Activated T-cell treated with anti-CD3 and anti-CD28 coated beads, Interleukin-2, amount 50 U/mL, for 24 hours (primary cell): ENCODE data around the gene MOB3B.
A peak's percentile ranks its signal among the peaks of the same experiment; 100 is the strongest.

Source experiments
- DNase-seq: peaks from one replicate; pipeline ENCODE4 v3.0.0-alpha.2; 2020
- H3K27ac Mint-ChIP-seq: 2 replicates; pipeline ENCODE4 v1.8.0; 2020; ENCODE audit warnings: mild to moderate bottlenecking, mixed read lengths
- H3K27me3 Mint-ChIP-seq: 2 replicates; pipeline ENCODE4 v1.8.0; 2020; ENCODE audit warnings: mixed read lengths
- H3K36me3 Mint-ChIP-seq: 2 replicates; pipeline ENCODE4 v1.8.0; 2020; ENCODE audit warnings: low read depth, mixed read lengths
- H3K4me1 Mint-ChIP-seq: 2 replicates; pipeline ENCODE4 v1.8.0; 2020; ENCODE audit warnings: low read depth, mixed read lengths
- H3K4me3 Mint-ChIP-seq: 2 replicates; pipeline ENCODE4 v1.8.0; 2020; ENCODE audit warnings: mild to moderate bottlenecking, moderate library complexity, mixed read lengths
- H3K9me3 Mint-ChIP-seq: 2 replicates; pipeline ENCODE4 v1.8.0; 2020; ENCODE audit warnings: mixed read lengths

The MOB3B gene

DNA sequence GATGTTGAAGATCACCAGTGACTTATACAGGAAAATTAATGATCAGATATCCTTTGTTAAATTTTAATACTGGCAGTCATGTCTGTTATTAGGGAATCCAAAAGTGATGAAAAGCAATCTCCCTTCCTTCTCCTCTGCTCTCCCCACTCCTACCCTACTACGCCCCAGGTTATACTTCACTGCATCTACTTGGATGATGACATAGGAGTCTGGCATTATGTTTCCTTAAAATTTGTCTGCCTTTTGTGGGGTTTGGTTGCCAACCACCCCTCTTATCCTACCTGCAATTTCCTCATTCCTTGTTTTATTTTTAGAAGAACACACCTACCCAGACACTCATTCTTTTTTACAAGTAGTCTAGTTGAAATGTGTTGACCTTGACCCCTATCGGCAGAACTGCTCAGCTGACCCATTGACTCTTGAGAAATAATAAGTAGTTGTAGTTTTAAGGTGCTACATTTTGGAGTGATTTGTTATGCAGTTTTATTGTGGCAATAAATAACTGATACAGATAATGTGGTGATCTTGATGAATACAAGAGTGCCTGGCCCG, 5.1 kb upstream of the MOB3B start:
- H3K9me3 Mint-ChIP-seq, result no peaks in the 10 kb centered on the region
- H3K4me3 Mint-ChIP-seq, result no peak overlapping the region
- H3K36me3 Mint-ChIP-seq, result no peaks in the 10 kb centered on the region
- H3K27me3 Mint-ChIP-seq, result no peaks in the 10 kb centered on the region
- peaks cover 2% of the 10 kb centered on the region for H3K4me1 Mint-ChIP-seq
- H3K27ac Mint-ChIP-seq, result no peak overlapping the region
- no peak for DNase-seq

DNA sequence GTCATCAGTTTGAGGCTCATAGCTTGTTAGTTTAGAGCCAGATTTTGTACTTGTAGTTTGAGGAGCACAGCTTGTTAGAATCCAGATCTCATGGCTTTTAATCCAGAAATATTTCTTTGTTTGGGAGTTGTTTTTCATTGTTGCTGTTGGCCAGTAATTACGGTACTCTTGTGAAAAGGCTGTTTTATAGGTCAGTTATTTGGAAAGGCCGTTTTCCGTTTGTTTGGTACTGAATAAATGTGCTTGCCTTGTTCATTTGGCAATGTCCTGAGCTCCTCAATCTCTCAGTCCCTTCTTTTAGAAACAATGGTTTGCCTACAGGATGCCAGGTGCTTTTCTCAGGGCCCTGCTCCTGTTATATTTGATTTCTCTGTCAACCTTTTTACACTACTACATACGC, 4.5 kb upstream of the MOB3B start:
- no peak overlapping the region for H3K27ac Mint-ChIP-seq
- no peaks in the 10 kb centered on the region for H3K9me3 Mint-ChIP-seq
- H3K27me3 Mint-ChIP-seq, result no peaks in the 10 kb centered on the region
- no peak for DNase-seq
- peaks cover 3% of the 10 kb centered on the region for H3K4me1 Mint-ChIP-seq
- H3K36me3 Mint-ChIP-seq, result no peaks in the 10 kb centered on the region
- H3K4me3 Mint-ChIP-seq, result no peak overlapping the region

DNA sequence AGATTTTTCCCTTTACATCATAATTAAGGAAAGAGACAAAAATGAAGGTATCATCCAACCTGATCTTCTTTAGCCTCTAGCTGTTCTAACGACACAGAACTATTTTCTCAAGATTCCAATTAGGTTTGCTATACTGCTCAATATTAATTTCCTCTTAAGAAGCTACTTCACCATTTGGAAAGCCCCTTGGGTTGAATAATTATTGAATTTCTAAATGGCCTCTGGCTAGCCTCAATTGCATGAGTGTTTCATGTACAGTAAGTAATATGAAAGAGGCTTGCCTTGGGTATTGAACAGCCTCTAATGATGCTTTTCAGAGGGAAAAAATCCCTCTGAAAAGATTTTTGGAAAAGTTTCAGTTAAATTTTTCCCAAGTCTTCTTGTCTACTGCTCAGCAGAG, 3.7 kb upstream of the MOB3B start:
- no peaks in the 10 kb centered on the region for H3K36me3 Mint-ChIP-seq
- H3K27ac Mint-ChIP-seq, result no peak overlapping the region
- peaks cover 9% of the 10 kb centered on the region for H3K4me1 Mint-ChIP-seq
- H3K4me3 Mint-ChIP-seq, result no peak overlapping the region
- no peaks in the 10 kb centered on the region for H3K9me3 Mint-ChIP-seq
- DNase-seq, result no peak
- peaks cover under 1% of the 10 kb centered on the region for H3K27me3 Mint-ChIP-seq

DNA sequence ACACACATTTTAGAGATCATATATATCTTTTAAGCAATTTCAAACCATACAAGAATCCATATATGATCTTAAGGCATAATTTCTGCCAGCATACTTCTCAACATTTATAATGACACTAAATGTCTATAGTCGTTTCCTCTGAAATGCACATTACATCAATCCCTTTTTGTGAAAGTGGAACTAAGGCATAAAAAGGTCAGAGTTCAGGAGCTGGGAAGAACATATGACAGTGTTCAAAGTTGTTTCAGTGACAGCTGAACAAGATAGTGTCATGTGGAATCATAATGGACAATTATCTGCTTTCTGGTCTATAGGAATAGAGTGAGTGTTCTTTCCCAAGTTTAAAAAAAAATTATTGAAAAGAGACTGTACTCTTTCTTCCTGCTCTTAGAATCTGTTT, 2.4 kb upstream of the MOB3B start:
- DNase-seq, result no peak
- H3K4me3 Mint-ChIP-seq, result no peak overlapping the region
- H3K27me3 Mint-ChIP-seq, result peaks cover 13% of the 10 kb centered on the region
- no peaks in the 10 kb centered on the region for H3K36me3 Mint-ChIP-seq
- H3K27ac Mint-ChIP-seq, result no peak overlapping the region
- no peaks in the 10 kb centered on the region for H3K9me3 Mint-ChIP-seq
- H3K4me1 Mint-ChIP-seq, result peaks cover 16% of the 10 kb centered on the region

DNA sequence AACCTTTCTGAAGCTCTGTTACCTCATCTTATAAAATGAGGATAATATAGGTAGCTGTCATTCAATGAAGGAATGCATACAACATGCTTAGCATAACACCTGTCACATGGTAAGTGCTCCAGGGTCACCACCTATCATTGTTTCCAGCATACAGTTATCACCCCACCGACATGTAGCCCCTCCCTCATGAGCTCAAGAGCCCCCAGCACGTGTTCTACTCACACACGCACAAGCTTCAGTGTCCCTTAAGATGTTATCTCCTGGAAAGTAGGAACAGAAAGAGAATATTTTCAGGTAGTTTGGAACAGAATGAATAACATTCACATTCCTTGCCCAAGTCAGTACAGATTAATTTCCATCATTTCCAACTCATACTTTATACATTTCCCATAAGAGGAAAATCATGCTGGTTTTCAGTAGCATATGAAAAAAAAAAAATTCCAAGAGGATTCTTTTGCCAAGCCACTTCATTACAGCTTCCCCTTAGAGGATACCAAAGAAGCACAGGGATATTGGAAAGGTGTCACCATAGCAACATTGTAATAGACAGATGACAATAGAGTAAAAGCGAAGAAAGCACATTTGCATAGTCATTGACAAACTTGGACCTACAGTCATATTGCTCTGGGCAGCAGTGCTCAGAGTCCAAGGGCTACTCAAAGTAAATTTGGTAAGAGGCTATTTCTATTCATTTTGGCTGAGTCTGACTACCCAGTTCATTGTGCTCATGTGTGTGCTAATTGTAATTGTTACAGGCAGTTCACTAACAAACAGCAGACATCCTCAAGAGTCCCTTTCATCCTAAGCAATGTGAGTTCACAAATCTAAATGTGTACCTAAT, 1.5 kb upstream of the MOB3B start:
- H3K36me3 Mint-ChIP-seq, result no peaks in the 10 kb centered on the region
- H3K9me3 Mint-ChIP-seq, result no peaks in the 10 kb centered on the region
- peaks cover 20% of the 10 kb centered on the region for H3K27me3 Mint-ChIP-seq
- no peak overlapping the region for H3K27ac Mint-ChIP-seq
- no peak overlapping the region for H3K4me3 Mint-ChIP-seq
- H3K4me1 Mint-ChIP-seq, result peaks cover 16% of the 10 kb centered on the region
- no peak for DNase-seq

DNA sequence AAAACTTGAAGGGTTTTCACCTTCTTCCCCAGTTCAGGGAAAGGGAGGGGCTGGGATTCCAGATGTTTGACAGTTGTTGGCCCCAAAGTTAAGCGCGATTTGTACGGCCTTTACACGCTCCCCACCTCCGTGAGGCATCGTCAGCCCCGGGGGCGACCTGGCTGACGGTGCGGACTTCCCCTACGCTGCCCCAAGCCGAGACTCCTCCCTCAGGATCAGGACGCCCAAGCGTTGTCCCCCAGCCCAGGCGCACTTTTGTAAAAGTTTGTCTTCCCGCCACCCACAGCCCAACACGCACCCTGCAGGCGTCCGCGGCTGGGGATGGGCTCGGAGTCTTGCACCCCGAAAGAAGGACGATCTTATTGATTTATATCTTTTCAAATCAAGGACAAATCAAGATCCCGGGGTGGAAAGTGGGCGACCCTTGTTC, 713 bp downstream of the MOB3B start:
- Mint-ChIP-seq H3K27me3 (peaks cover 20% of the 10 kb centered on the region), H3K4me1 (peaks cover 21% of the 10 kb centered on the region), H3K27ac (peak overlapping the region; percentile 72), H3K4me3 (peak overlapping the region; percentile 85), H3K36me3 (no peaks in the 10 kb centered on the region), H3K9me3 (no peaks in the 10 kb centered on the region)
- DNase-seq, result peak; percentile 67

DNA sequence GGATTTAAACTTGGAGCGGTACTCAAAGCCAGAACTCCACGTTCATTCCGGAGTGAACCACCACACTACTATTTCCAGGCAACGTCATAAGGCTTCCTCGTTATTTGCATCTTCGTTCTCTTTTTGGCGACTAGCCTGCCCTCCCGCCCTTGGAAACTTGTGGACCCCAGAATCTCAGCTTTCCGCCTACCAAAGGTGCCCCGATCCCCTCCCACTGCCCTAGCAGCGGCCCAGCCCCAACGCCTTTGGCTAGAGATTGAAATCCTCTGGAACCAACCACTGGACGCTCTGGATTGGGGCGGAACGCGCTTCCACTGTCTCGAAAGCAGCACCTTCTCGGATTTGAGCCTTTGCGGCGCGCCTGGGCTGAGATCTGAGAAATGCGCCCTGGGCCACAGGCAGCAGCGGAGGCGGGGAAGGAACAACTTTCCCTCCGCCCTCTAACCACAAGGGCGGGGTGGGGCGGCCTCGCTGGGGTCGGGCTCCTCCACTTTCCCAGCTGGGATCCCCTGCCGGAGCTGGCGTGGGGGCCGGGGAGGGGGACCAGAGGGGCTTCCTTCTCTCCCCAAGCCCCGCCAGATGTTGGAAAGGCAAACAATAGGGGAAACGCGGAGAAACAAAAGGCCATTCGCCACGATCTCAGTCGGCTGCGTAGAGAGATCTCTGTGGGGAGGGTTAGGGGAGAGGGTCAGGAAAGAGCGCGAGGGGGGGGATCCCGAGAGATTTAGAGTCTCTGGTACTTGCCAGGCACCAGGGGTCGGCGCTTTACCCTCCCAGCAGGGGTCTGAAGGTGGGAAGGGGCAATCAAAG, 1.3 kb downstream of the MOB3B start:
- Mint-ChIP-seq H3K27me3 (peaks cover 20% of the 10 kb centered on the region), H3K9me3 (no peaks in the 10 kb centered on the region), H3K4me3 (peak overlapping the region; percentile 85), H3K4me1 (peaks cover 21% of the 10 kb centered on the region), H3K27ac (peak overlapping the region; percentile 72), H3K36me3 (no peaks in the 10 kb centered on the region)
- DNase-seq, result peak; percentile 67

DNA sequence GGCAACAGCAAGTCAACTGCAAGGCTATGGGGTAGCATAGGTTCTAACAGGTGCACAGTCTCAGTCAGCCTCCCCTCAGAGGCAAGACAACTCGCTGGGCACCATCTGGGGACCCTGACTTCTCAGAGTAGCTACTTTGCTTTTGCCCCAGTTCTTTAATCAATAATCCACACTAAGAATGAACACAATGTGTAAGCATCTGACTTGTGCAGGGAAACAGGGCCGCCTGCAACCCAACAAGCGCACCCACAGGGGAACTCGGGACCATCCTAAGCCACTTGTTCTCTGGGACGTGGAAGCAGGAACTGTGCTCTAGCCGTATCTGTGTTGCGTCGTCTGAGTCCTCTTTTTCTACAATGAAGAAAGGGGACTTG, 1.9 kb downstream of the MOB3B start:
- no peaks in the 10 kb centered on the region for H3K9me3 Mint-ChIP-seq
- H3K36me3 Mint-ChIP-seq, result no peaks in the 10 kb centered on the region
- H3K27me3 Mint-ChIP-seq, result peaks cover 20% of the 10 kb centered on the region
- H3K4me1 Mint-ChIP-seq, result peaks cover 21% of the 10 kb centered on the region
- no peak for DNase-seq
- peak overlapping the region; percentile 85 for H3K4me3 Mint-ChIP-seq
- H3K27ac Mint-ChIP-seq, result no peak overlapping the region

DNA sequence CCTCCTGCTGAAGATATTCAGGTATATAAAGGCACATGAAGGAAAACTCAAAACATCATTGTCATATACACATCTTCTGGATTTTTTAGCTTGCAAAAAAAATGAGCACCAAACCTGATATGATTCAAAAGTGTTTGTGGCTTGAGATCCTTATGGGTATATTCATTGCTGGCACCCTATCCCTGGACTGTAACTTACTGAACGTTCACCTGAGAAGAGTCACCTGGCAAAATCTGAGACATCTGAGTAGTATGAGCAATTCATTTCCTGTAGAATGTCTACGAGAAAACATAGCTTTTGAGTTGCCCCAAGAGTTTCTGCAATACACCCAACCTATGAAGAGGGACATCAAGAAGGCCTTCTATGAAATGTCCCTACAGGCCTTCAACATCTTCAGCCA, 5.4 kb downstream of the MOB3B start, which contains the start of gene IFNK:
TSS of gene IFNK (plus strand) at position 55 of the 400 bp plus-strand sequence. CDS start at position 102, 47 bp downstream.
- H3K36me3 Mint-ChIP-seq, result no peaks in the 10 kb centered on the region

DNA sequence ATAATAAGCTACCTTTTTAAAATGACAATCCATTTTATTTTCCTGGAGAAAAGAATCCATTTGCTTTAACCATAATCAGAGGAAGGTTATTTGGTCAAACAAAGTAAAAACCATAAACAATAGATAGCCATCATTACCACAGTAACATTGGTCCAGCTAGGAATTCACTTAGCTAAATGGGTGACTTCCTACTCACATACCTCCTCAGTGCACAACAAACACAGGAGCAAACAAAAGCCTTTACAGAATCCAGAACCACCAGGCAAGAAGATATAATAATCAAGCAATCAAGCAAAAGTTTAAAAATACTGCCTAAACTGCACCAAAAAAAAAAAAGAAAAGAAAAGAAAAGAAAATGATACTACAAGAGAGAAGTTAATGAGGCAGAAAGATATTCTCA, 6.5 kb downstream of the MOB3B start:
- Mint-ChIP-seq H3K4me3 (no peak overlapping the region), H3K27ac (no peak overlapping the region), H3K4me1 (peaks cover 11% of the 10 kb centered on the region), H3K36me3 (no peaks in the 10 kb centered on the region), H3K27me3 (peaks cover 18% of the 10 kb centered on the region), H3K9me3 (no peaks in the 10 kb centered on the region)
- no peak for DNase-seq

More for the DNA sequence above, 5.4 kb downstream of the MOB3B start, which contains the start of gene IFNK:
- Mint-ChIP-seq H3K27me3 (peaks cover 20% of the 10 kb centered on the region), H3K4me3 (no peak within 1 kb of the TSS), H3K9me3 (no peaks in the 10 kb centered on the region), H3K27ac (no peak within 1 kb of the TSS), H3K4me1 (peaks cover 18% of the 10 kb centered on the region)
- DNase-seq, result no peak

DNA sequence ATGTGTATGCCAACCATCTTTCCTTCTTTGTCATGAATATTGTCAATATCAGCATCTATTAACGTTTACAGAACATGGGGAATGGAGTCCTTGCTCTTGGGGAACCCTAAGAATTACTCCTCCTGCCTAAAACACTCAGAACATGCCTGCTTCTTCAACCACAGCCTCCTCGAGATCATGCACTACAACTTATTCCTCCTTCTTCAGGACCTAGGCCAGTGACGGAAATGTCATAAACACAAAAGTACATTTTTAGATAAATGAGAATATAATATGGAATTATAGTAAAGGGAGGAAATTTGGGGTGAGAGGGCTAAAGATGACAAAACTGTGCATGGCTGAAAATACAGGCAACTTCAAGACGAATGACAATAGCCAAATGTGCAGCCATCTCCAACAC, 8.6 kb downstream of the MOB3B start:
- H3K4me3 Mint-ChIP-seq, result no peak overlapping the region

DNA sequence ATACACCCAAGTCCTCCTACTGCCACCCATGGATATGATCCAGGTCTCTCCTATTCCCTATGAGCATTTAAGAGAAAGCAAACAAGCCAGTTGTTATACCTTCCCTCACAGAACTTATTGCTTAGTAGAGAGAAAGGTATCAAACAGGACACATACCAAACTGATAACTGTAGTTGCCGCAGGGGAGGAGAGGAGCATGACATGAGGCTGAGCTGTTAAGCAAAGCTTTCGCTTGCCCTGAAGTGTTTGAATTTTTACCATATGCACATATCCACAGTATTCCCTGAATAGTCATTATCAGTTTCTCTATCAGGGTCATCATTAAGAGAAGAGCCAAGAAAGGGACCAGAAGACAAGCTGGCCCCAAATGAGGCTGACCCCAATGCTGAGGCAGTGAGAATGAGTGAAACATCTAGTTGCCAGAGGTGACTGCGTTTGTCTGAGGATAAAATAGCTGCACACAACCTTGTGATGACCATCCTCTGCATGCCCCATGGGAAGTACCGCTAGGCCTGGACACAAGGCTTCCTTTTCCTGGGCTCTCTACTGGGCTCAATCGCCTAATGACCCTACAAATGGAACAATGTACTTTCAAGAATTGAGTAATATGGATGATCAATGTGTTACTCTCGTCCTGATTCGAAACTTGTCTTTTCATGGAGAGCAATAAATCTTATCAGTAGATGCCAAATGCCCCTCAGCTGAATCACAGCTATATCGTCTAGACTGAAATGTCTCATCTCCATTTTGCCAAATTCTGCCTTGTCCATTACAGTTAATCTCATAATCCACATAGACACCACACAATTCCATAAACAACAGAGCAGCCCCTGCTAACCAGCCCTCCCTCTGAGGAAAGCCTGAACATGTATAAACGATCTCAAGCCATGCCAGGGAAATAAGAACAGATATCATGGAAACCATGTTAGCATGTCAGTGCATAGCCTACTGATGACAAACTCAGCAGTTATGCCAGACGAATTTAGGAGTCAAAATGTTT, 9.8 kb downstream of the MOB3B start:
- H3K4me3 Mint-ChIP-seq, result no peak overlapping the region
- H3K4me1 Mint-ChIP-seq, result peaks cover 5% of the 10 kb centered on the region
- no peaks in the 10 kb centered on the region for H3K9me3 Mint-ChIP-seq
- no peak for DNase-seq
- no peaks in the 10 kb centered on the region for H3K27me3 Mint-ChIP-seq
- H3K36me3 Mint-ChIP-seq, result no peaks in the 10 kb centered on the region
- no peak overlapping the region for H3K27ac Mint-ChIP-seq

More for the DNA sequence above, 8.6 kb downstream of the MOB3B start:
- DNase-seq, result no peak
- Mint-ChIP-seq H3K27ac (no peak overlapping the region), H3K9me3 (no peaks in the 10 kb centered on the region), H3K27me3 (no peaks in the 10 kb centered on the region), H3K4me1 (peaks cover 5% of the 10 kb centered on the region), H3K36me3 (no peaks in the 10 kb centered on the region)

DNA sequence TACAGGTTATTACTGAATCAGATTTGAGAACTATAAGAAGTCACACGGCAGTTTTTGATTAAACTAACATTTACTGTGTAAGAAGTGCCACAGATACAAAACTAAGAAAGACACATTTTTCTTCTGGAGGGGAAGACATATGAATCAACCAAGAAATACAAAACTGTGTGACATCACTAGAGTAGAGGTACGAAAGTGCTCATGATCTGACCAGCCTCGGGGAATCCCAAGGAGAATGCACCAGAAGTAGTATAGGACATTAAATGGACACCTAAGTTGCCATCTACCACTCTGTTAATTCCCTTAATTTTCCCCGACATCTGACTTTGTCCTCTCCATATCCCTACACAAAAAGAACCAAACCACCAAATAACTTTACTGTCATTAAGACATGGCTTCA, 10.8 kb downstream of the MOB3B start:
- Mint-ChIP-seq H3K9me3 (no peaks in the 10 kb centered on the region), H3K4me3 (no peak overlapping the region), H3K36me3 (no peaks in the 10 kb centered on the region), H3K27me3 (no peaks in the 10 kb centered on the region), H3K4me1 (no peaks in the 10 kb centered on the region), H3K27ac (no peak overlapping the region)
- DNase-seq, result no peak

DNA sequence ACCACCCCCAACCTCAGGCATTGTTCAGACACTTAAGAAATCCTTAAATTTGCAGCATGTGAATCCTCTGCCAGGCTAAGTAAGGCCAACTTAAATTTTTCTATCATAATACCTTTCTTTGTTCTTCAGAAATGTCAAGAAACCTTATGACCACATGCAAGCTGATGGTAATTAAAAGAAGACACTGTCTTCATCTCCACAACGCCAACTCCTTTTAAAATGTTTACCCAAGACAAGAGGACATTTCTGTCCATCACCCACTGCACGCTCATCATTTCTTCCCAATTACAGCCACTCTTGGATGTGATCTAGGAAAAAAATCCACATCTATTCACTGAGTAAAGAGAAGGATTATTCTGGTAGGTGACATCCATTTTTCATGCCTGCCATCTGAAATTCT, 11.6 kb downstream of the MOB3B start:
- H3K27ac Mint-ChIP-seq, result no peak overlapping the region
- no peaks in the 10 kb centered on the region for H3K4me1 Mint-ChIP-seq

More for the DNA sequence above, 11.6 kb downstream of the MOB3B start:
- Mint-ChIP-seq H3K4me3 (no peak overlapping the region), H3K9me3 (no peaks in the 10 kb centered on the region), H3K27me3 (no peaks in the 10 kb centered on the region), H3K36me3 (no peaks in the 10 kb centered on the region)
- DNase-seq, result no peak
